GM19395 (cell line): Measurements from ENCODE around the gene OR5A1.
"Not testable (repeated sequence)": the region's sequence is repeated elsewhere in the genome, so short reads cannot be mapped to it uniquely, and the experiment has no call there.

Experiments used
- ATAC-seq: cut with Tn5 transposase; IDR thresholded peaks from one replicate; pipeline ENCODE4 v1.9.1; 2021; ENCODE audit warnings: mild to moderate bottlenecking, moderate library complexity; ENCODE audit not compliant: unreplicated experiment

The OR5A1 gene

DNA sequence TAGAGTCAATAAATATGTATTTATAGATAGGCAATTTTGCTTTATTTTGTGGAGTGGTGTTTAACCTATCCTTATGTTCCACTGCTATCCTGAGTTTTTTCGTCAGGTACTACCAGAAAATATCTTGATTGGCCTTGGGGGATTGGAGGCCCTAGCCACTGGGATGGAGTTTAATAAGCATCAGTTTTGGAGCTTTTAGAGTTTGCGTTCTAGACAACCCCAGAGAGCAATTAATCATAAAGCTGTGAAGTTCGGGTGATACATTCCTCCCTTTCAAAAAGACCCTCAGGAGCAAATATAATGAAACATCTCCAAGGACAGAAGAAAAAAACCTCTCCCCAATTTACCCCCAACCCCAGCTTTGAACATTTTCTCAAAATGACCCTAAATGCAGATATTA is at the start of gene OR5A1:
TSS of gene OR5A1 (plus strand) at position 301 of the 400 bp plus-strand sequence. CDS start 6,700 bp downstream, outside the sequence.
- no peak for ATAC-seq

DNA sequence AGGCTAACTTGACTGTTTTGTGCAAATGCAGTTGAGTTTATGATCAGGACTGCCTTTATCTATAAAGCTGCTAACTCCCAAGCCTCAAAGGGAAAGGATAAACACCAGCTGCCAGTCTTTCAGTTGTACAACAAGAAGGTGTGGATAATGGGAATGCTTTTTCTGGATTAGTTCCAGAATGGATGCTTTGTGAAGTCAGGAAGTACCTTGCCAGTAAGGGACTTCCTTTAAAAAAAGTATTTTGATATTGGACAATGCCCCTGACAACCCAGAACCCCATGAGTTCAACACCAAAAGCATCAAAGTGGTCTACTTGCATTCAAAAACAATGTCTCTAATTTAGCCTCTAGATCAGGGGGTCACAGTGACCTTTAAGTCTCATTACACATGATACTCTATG is 42.1 kb upstream of the OR5A1 start:
- ATAC-seq: no peak

DNA sequence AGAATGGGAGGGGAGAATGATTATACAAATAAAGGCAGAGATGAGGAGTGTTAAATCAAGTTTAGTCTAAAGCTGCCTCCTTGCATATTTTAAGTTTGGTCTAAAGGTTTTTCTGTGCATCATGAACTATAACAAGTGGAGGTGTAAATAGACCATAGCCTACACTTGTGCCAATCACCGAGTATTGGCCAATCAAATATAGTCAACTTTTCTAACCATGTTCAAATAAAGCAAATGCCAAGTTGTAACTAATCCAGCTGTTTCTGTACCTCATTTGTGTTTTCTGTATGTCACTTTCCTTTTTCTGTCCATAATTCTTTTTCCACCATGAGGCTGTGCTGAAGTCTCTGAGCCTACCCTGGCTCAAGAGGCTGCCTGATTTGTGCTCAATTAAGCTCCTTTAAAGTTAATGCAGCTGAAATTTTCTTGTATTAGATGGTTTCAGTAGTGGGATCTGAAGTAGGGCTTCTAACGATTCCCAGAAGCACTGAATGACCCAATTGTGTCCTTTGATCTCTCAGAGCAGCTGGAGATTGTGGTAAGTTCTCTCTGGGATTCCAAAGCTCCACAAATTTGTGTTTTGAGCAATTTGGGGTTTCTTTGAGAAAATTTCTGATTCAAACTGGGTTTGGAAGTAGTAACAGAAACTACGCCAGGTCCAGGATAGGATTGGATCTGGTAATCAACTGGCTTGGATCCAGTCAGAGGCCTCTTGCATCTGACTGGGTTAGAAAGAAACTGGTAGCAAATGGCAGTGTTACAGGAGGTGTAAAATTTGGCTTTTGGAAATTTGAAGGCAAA is 35.6 kb upstream of the OR5A1 start:
- no peak for ATAC-seq

DNA sequence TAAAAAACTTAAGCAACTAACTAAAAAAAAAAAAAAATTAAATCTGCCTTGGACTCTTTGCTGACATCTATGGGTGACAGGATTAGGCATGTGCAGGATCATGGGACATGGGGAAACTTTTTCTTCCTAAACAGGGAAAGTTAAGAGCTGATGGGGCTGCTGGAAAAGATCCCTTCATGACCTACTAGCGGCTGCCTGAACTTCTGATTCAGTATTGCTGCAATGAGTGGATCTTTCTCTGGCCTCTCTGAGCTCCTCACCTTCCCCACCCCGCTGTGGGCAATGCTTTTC is 35.1 kb upstream of the OR5A1 start:
- no peak for ATAC-seq

DNA sequence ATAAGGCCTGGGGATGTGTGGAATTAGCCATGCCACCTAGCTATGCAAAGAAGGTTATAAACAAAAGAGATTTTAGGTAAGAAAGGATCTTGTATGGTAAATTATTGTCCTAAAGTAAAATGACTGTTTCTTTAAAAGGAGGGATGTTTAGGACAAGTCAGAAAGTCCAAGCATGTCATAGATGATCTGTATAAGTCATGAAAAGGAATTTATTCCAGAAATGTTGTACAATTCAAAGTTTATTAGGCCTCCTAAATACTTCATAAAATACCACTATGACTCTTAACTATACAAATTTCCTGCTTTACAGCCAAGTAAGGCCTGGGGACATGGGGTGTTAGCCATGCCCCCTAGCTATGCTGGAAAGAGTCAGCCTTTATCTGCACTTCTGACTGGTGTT is 32.7 kb upstream of the OR5A1 start:
- no peak for ATAC-seq

DNA sequence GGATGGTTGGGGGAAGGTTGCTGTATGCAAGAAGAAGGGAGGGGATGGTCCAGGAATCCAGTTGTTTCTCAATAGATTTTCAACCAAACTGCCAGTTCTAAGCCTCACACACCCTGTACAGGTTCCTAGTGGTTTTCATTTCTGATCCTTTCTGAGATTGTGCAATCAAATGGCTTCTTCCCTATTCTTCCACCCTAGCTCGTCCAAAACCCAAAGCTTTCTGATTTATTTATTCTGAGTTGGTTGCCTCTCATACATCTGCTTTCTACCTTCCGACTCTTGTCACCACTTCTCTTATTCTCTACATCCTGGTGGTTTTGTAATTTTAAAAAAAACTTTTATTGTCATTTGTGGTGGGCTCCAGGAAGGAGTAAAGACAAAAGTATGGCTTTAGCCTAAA is 22.6 kb upstream of the OR5A1 start:
- no peak for ATAC-seq

DNA sequence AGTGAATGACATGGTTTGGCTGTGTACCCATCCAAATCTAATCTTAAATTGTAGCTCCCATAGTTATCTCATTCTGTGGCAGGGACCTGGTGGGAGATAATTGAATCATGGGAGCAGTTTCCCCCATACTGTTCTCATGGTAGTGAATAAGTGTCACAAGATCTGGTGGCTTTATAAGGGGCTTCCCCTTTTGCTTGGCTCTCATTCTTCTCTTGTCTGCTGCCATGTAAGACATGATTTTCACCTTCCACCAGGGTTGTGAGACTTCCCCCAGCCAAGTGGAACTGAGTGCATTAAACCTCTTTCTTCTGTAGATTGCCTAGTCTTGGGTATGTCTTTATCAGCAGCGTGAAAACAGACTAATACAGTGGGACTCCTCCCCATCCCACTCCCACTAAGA is 21.2 kb upstream of the OR5A1 start:
- ATAC-seq: no peak

DNA sequence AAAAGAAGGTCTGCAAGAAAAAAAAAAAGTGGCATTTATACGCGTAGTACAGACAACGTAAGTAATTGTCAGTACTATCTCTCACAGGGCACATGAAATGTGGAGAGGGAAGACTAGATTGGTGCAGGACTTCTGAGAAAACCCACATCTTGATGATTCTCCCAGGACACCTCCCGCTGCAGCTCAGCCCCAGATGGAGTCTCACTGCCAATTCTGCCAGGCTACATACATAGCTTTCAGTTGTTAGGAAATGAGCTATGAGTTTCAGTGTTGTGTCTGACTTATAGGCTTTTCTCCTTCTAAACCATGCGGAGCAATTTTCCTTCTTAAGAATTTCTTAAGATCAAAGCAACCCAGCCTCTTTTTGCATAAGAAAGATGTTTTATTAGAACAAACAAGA is 19.7 kb upstream of the OR5A1 start:
- ATAC-seq: no peak

DNA sequence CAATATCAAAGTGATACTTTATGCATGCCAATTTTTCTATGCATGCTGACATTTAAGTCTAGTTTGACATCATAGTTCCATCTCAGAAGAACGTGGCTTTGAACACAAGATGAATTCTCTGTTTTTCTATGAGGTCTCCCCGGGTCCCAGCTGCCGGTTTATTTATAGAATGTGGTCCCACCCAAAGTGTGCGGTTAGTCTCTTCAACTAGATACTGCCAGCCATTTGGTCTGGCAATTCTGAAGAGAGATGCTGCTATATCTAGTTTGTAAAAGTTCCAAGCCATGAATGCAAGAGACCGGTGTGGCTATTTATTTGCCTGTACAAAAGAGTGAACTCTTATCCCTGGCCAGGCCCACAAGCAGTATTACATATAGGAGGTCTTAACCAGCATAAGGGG is 19.2 kb upstream of the OR5A1 start:
- no peak for ATAC-seq

DNA sequence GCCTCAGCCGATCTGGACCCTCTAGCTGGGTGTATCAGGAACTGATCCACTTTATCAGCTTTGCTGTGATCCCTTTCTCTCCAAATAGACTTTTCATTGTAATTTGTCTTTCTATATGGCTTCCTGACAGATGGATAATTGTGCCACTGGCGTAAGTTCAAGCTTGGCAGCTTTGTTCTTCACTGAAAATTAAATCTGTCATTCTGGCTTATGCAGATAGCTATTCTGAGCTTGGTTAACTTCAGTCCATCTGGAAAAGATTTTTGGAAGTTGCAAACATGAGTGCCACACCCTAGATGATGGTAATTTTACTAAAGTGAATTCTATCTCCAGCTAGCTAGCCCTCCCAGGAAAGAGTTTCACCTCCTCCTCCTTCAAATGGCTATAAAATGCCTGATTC is 18.1 kb upstream of the OR5A1 start:
- ATAC-seq: no peak

DNA sequence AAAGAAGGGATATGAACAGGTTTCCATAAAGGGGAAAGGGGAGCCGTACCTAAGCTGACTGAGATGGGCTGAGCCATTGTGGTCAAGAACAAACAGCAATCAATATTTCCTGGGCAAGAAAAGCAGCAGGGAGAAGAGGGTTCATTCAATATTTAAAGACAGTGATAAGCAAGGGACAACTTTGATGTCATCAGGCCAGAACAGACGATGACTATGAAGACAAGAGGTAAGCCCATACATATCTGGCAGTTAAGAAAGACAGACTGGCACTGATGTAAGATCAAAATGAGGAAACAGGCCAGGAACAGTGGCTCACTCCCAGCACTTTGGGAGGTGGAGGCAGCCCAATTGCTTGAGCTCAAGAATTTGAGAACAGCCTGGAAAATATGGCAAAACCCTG is 12.4 kb upstream of the OR5A1 start:
- no peak for ATAC-seq

DNA sequence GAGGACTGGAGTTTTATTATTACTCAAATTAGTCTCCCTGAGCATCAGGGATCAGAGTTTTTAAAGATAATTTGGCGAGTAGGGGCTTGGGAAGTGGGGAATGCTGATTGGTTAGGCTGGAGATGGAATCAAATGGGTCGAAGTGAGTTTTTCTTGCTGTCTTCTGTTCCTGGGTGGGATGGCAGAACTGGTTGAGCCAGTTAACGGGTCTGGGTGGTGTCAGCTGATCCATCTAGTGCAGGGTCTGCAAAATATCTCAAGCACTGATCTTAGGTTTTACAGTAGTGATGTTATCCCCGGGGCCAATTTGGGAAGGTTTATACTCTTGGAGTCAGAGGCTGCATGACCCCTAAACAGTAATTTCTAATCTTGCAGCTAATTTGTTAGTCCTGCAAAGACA is 11.1 kb upstream of the OR5A1 start:
- no peak for ATAC-seq

DNA sequence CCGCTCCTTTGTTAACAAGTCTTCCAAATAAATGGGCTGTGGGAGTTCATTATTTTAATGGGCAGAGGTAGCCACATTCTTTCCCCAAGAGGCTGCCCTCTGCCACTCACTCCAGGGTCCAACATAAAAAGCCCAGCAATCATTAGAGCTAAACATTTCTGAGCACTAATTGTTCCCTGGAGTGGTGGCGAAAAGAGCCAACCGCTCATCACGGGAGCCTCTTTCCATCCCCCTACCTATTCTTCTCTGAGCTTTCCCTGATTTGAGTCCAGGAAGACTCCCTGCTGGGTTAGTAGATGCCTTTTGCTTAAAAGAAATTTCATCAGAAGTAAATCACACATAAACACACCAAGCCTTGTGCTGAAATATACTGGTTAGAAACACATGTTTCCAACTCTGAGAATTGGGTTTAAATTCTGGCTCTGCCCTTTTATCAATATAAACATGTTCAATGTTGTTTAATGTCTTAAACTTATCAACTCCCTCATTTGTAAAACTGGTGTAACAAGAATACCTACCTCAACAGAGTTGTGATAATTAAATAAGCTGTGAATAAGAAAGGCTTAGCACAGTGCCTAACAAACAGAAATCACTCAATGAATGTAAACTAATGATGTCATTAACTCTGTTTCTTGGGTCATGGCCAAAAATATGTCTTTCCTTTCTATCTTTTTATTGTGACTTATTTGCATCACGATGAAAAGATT is 9.8 kb upstream of the OR5A1 start, which contains the start of gene OR5A2:
TSS of gene OR5A2 (minus strand) at position 53 of the 707 bp plus-strand sequence. CDS start 3,460 bp downstream, outside the sequence.
- no peak for ATAC-seq

DNA sequence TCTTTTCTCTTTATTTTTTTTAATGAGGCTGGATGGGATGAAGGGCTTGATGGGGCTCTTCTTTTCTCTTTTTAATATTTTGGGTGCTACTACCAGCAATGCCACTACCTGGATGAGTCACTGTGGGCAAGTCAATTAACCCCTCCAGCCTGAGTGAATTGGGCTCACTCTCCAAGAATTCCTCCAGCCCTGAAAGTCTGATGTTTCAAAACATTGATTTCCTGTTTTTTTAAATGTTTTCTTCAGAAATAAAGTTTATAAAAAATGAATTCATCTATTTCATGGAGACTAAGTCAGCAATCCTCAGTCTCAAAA is 9.2 kb upstream of the OR5A1 start:
- ATAC-seq: no peak

DNA sequence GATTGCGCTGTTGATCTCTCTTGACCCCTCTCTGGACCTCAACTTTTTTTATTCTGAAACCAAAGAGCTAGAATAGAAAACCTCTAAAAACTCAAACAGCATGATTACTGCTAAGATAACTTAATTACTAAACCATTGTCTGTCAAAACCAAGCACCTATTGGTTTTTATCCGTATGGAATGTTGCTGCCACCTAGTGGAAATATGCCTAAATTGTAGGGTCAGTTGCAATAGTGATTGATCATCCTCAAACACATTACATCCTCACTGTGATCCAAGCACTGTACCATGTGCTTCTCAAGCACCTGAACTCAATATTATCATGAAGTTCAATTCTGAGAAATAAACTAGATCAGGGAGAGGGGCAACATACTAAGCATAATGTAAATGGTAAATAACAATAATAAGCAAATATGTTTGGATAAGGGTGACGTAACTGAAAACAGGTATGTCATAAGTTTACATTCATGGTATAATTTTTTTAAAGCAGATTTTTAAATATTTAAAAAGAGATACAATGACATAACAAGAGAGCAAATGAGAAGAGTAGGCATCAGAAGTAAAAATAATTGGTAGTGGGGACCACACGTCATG is 6.2 kb upstream of the OR5A1 start:
- ATAC-seq: peak; percentile 93

DNA sequence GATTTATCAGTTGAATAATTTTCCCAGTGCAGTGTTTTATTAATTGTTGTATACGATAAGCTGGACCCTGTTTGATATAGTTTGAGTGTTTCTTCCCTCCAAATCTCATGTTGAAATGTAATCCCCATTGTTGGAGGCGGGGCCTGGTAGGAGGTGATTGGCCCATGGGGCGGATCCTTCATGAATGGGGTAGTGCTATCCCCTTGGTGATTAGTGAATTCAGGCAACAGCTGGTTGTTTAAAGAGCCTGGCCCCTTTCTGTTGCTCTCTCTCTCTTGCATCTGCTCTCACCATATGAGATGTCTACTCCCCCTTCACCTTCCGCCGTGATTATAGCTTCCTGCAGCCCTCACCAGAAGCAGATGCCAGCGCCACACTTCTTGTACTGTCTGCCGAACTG is 1.5 kb downstream of the OR5A1 start:
- ATAC-seq: no peak

DNA sequence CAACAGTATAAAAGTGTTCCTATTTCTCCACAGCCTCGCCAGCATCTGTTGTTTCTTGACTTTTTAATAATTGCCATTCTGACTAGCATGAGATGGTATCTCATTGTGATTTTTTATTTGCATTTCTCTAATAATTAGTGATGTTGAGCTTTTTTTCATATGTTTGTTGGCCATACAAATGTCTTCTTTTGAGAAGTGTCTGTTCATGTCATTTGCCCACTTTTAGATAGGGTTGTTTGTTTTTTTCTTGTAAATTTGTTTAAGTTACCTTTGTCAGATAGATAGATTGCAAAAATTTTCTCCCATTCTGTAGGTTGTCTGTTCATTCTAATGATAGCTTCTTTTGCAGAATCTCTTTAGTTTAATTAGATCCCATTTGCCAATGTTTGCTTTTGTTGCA is 9.4 kb downstream of the OR5A1 start:
- ATAC-seq: not testable (repeated sequence)

DNA sequence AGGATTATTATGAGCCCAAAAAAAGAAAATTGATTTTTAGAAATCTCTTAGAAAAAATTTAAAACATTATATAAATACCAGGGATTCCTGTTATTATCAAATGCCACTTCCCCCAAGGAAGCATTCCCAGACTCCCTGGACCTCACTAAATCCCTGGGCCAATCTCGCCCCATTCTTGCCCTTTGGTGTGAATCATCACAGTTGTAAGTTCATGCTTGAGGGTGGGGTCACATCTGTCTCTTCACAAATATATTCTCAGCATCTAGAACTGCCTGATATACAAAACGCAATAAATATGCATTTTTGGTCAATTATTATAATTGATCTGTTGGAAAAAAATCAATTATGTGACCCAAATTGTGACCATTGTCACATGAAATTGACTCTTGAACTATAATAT is 12.2 kb downstream of the OR5A1 start:
- no peak for ATAC-seq

DNA sequence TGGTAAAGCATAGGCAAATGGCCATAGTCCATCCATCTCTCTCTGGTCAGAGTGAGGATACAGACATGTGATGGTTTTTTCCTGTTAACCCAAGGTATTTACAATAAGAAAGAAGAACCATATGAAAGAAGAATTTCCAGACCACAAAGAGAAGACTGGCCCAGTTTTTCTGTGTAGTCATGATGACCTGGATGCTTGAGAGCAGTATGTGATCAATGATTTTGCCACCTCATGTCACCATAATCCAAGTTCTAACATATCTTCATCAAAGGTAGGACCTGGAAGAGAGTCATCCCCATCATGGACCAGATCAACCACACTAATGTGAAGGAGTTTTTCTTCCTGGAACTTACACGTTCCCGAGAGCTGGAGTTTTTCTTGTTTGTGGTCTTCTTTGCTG is 20.4 kb downstream of the OR5A1 start, which contains the start of gene OR4D6:
TSS of gene OR4D6 (plus strand) at position 301 of the 400 bp plus-strand sequence. CDS start at position 301, 0 bp downstream.
- no peak for ATAC-seq

DNA sequence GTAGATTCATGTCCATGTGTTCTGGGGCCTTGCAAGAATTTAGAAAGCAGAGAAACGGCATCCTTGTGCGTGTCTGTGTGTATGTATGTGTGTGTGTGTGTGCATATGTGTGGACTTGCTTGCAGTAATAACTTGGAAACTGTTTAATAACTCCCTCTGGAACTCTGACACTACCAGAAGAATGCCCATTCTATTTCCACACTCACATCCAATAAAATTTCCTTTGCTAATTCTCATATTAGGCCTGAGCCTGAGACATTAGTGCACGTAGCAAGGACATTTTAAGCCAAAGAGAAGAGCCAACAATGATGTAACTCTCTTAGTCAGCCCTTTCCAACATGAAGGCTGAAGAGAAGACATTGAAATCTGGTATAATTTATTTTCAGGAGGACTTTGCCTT is 23.6 kb downstream of the OR5A1 start:
- no peak for ATAC-seq

DNA sequence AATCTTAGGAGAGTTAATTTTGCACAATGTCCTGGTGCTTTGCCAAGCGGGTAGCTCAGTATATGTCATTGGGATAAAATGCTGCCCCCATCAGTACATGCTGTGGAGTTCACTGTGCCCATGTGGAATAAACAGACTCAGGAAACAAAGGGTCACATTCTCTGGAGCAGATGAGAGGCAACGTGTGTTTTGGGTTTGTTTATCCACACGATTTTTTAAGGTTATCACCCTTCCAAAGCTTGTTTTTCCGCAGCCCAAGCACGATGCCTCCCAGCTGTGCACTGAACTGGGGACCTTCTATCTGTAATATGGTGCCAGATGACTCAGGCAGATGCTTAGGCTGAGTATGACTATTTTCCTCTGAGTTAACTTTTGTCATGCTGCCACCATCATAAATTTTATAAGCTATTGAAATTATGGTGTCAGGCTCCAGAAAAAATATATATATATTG is 26.9 kb downstream of the OR5A1 start:
- no peak for ATAC-seq

DNA sequence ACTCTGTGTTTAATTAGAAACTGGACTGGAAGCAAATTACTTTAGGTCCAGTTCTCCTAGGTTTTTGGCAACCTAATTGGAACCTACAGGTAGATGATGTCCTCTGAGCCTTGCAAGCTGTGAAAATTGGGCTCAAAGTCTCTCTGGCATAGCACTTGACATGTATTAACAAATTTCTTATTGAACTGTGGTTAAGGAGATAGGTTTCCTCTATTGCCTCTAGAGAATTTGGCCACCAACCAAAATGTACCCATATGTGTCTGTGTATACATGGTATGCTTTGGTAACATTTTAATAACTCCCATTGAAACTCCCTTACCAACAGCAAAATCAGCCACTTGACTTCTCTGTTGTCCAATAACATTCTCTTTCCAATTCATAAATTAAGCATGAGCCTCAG is 36.7 kb downstream of the OR5A1 start, which contains the start of gene OR4D10:
TSS of gene OR4D10 (plus strand) at position 301 of the 400 bp plus-strand sequence. CDS start 4,115 bp downstream, outside the sequence.
- ATAC-seq: no peak
